GM18907 (cell line): ENCODE data around the gene RAPH1.

Experiments
- ATAC-seq: cut with Tn5 transposase; IDR thresholded peaks from one replicate; pipeline ENCODE4 v1.9.1; 2021; ENCODE audit warnings: mild to moderate bottlenecking, moderate library complexity; ENCODE audit not compliant: unreplicated experiment

RAPH1 gene

DNA sequence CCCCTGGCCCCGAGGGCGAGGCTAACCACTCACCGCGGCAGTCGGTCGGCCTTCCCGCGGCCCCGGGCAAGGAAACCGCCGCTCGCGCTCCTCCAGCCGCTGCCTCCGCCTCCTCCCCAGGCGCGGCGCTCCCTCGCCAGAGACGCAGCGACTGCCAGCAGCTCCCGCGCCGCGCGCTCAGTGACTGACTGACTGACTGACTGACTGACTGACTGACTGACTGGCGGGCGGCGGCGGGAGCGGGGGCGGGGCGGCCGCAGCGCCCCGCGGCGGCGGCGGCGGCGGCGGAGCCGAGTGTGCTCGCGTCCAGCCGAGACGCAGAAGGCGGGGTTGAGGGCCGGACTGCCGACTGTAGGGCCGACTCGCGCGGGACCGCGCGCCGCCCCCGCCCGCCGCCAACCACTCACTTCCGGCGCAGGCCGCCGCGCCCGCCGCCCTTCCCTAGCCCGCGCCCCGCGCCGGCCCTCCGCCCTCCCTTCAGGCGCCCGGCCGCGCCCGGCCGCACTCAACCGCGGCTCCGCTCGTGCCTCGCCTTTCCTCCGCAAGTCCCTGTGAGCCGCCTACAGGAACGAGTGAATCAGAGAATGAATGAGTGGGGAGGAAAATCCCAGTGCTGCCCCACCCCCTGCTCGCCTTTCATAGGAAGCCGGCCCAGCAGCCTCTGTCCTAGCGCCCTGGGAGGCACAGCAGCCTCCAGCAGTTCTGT is at the start of gene RAPH1:
TSS of gene RAPH1 (minus strand) at position 224 of the 706 bp plus-strand sequence. CDS start 39,948 bp downstream, outside the sequence.
- peak; percentile 74 for ATAC-seq

DNA sequence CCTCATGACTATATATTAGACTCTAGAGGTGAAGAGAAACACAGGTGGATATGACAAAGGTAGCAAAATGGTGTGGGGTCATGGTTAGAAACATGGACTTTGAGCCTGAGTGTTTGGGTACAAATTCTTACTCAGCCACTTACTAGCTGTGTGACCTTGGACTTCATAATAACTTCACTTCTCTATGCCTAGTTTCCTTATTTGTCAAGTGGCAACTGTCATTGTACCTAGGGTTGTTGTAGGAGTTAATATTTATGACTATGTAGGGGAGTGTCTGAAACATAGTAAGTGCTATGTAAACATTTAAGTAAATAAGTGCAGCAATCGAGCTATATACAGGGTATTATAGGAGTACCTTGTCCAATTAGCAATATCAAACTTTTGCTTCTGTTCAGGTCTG is 49.7 kb upstream of the RAPH1 start:
- ATAC-seq, result no peak

GRCh38 chr2:203583701-203584100 is 48.6 kb upstream of the RAPH1 start:
- ATAC-seq, result peak; percentile 76

DNA sequence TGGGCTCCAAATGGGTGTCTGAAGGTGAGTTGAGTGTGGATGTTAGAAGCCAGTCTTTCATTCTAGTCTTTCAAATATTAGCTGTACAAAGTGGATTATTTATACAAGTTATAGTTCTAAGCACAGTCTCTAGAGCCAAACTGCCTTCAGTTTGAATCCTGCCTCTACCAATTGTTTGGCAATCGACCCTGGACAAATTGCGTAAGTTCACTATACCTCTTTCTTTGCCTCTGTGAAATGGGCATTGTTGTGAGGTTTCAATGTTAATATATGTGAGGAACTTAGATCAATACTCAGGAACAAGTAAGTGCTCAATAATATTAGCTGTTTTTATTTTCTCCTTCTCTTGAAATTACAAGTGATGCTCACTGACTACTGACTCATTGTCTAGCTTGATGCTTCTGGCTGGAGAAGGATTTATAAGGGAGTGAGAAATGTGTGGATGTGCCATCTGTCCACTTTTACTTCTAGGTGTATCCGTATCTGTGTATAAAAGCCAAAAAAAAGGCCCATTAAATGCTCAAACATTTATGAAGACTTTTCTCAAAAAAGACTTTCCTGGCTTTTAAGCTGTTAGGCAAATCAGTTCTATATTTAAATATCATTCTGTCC is 48.1 kb upstream of the RAPH1 start:
- no peak for ATAC-seq

DNA sequence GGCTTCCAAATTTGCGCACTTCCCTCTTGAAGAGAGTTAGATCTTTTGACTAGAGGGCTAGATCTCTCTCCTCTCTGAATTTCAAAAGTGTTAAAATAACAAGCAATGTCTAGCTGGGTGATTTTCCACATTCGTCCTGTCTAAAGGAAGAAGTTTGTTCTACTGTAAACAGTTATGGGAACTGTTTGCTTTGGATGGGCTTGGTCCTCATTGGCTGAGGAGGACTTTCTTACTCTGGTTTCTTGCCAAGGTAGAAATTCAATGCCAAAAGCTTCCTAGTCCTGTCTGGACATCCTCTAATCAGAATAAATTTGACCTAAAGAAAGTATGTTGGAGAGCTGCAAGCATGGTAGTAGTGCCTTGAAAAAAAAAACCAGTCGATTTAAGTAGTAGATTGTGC is 47.4 kb upstream of the RAPH1 start:
- ATAC-seq, result no peak

- no peak for ATAC-seq
Measured at GRCh38 chr2:203580844-203581243, 45.7 kb upstream of the RAPH1 start.

DNA sequence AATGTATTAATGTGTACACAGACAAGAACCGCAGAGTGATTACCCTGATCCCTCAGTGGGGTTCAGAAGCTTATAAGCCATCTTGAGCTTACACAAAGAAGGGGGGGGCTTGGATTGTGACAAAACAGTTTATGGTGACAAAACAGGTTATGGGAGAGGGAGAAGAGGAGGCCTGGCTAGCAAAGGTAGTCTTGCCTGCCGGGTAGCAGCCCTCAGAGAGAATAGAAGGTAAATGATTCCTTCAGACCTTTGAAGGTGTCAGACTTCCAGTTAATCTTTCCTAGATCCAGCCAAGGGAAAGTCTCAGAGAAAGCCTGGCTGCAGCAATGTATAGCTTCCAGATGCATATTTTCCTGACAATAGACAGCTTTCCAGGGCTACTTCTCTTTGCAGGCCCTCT is 44.6 kb upstream of the RAPH1 start:
- ATAC-seq, result no peak

- ATAC-seq, result peak; percentile 97
Measured at GRCh38 chr2:203578759-203579643, 43.9 kb upstream of the RAPH1 start.

DNA sequence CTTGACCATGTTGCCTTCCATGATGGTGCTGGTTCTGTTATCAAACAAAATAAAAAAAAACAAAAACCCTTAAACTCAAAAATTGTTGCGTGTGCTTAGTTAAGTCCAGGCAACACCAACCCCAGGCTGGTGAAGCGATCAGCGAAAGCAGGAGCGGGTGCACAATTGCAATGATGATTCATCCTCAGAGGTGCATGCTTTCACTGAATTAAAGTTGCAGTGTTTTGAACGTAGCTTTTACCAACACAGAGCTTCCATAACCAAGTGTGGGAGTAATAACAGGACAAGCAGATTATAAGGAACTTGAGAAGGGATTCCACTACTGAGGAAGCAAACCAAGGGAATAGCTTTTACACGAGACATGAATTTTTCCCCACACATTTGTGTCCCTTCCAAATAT is 39.7 kb upstream of the RAPH1 start:
- no peak for ATAC-seq

DNA sequence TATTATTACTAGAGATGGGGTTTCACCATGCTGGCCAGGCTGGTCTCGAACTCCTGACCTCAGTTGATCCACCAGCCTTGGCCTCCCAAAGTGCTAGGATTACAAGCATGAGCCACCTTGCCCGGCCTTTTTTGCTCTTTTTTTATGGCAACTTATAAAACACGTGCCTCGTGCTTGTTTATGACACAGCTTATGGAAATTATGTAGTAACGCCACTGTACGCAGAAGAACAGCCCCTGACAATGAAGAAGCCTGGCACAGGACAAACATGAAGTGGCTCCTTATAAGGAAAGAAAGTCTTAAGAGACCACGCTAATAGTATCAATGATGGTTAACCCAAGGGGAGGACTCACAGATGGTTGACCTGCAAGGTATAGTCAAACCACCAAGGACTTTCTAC is 37.2 kb upstream of the RAPH1 start:
- no peak for ATAC-seq

GRCh38 chr2:203569677-203570316 is 34.7 kb upstream of the RAPH1 start:
- no peak for ATAC-seq

- no peak for ATAC-seq
Measured at GRCh38 chr2:203567691-203568090, 32.6 kb upstream of the RAPH1 start.

- no peak for ATAC-seq
Measured at GRCh38 chr2:203566161-203566560, 31.1 kb upstream of the RAPH1 start.

- no peak for ATAC-seq
Measured at GRCh38 chr2:203565076-203565475, 30.0 kb upstream of the RAPH1 start.

GRCh38 chr2:203562268-203562667 is 27.2 kb upstream of the RAPH1 start:
- no peak for ATAC-seq

DNA sequence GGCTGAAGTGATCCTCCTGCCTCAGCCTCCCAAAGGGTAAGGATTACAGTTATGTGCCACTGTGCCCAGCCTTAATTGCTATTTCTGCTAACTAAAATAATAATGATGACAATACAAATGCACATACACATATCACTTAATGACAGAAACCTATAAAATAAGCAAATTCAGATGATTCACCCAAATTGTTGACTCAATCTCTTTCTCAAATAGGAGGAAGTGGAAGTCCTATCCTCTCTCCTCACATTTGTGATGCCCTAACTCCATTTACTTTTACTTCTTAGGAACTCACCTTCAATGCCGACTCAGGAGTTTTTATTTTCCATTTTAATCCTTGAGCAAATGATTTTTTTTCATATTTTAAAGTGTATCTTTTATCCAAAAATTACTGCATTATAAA is 24.5 kb upstream of the RAPH1 start:
- ATAC-seq, result no peak

GRCh38 chr2:203553784-203554183 is 18.7 kb upstream of the RAPH1 start:
- ATAC-seq, result no peak

DNA sequence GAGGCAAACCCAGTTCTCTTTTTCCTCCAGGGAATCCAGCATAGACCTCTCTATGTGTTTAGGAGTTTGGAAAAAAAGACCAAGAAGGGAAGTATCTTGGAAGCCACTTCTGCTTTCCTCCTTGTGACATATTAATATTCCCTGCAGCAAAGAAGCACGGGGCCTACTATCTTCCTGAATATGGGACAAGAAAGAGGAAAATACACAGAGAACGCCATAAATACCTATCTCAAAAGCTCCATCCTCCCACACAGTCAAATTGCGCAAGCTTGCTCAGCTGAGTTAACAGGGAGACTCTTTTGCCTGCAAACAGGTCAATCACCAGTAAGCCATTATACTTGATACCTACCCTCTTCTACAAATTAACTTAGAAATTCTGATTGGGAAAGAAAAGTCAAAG is 16.7 kb upstream of the RAPH1 start:
- no peak for ATAC-seq

- no peak for ATAC-seq
Measured at GRCh38 chr2:203550266-203550665, 15.2 kb upstream of the RAPH1 start.

DNA sequence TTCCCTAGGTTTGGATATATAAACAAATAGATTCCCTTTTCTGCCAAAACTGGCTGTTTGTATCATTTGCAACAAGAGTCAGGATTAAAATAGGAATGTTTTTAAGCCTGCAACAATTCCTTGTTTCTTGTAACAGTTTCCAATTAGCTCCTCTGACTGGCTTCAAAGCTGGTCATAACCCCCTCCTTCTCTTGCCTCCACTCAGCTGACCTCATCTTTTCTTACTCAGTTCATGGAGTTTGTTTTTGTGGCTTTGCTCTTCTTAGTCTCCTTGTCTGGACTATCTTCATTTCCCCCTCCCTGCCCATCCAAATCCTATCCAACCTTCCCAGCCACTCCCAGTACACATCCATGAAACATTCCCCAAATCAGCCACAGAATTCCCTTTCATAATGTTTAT is 14.3 kb upstream of the RAPH1 start:
- ATAC-seq, result no peak

DNA sequence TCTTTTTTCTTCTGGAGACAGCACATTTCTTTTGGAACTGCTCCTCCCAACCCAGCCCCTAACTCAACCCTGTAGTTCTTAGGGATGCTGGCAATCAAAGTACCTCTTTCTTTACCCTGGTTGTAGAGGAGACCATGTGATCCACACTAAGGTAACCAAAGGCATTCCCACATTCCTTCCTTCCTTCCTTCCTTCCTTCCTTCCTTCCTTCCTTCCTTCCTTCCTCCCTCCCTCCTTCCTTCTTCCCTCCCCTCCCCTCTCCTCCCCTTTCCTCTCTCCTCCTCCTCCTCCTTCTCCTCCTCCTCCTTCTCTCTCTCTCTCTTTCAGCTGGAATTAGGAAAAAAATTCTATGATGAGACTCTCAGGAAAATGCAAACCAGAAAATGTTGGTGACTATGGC is 13.8 kb upstream of the RAPH1 start:
- ATAC-seq, result no peak
